Measurements from ENCODE around the gene NAV3. TPM values are rescaled to one million over a fixed set of nuclear protein-coding genes. Genes with fewer than 3 reads are reported as not detected.

The NAV3 gene
- total and polyA plus RNA-seq, 7 donors, result 0.47 to 4.2 (median 2.2) TPM

DNA sequence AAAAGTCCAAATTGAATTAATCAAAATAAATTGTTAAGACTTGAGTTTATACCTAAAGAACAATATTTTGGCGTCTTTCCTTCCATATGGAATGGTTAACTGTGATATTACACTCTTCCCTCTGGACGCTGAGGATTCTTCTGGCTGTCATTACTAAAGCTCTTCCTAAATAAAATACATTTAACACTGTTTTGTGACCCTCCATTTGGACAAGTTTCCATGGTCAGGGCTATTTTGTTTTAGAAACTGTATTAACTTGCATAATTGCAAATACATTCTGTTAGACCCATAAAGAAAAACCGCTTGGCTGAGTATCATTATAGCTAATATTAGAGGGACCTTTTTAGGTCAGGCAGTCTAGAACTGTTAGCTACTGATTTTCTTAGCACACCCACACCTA lies 87.4 kb downstream of the NAV3 start:
- no peaks in the 10 kb centered on the region for H3K4me1 ChIP-seq
- H3K36me3 ChIP-seq (ENCODE audit: insufficient read depth in 1 of 2, low read depth in 1 of 2), result no peaks in the 10 kb centered on the region
- intact Hi-C loops (cut with DNase I), result no loop called here
- no peaks in the 10 kb centered on the region for H3K27me3 ChIP-seq (ENCODE audit: insufficient read depth in 3 of 3, low read length in 2 of 3)
- DNase-seq, result no peak
- no peaks in the 10 kb centered on the region for H3K9me3 ChIP-seq
- 77 to 97% (median 79%) methylated on average over 3 of the region's 3 CpGs for WGBS, 3 donors
- no peak for TF ChIP-seq CTCF (IDR thresholded peaks at IDR 0.05)
- no peak overlapping the region for H3K4me3 ChIP-seq
- H3K27ac ChIP-seq, result no peak overlapping the region
- no peak for ATAC-seq

DNA sequence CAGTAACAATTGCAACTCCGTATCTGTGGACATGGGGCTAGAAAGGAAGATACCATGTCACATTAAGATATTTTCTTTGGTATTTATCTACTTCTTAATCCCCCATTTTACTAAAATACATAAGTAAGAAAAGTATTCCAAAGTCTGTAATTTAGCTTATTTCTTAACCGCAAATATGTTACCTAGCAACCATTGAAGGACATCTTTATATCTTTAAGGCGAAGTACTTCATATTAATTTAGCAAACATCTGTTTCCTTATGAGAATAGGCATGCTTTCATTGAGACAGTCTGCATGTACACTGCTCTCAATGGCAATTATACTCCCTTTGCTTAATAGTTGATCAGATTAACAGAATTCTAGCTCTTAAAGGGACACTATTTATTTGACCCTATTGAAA lies 88.8 kb downstream of the NAV3 start:
- no peak overlapping the region for H3K4me3 ChIP-seq
- no peak for TF ChIP-seq CTCF (IDR thresholded peaks at IDR 0.05)
- no peaks in the 10 kb centered on the region for H3K27me3 ChIP-seq (ENCODE audit: insufficient read depth in 3 of 3, low read length in 2 of 3)
- no peaks in the 10 kb centered on the region for H3K36me3 ChIP-seq (ENCODE audit: insufficient read depth in 1 of 2, low read depth in 1 of 2)
- H3K9me3 ChIP-seq, result no peaks in the 10 kb centered on the region
- DNase-seq (no peak), ATAC-seq (no peak)
- no peak overlapping the region for H3K27ac ChIP-seq
- intact Hi-C loops (cut with DNase I), result no loop called here
- 70 to 80% (median 77%) methylated on average over 3 of the region's 3 CpGs for WGBS, 3 donors
- H3K4me1 ChIP-seq, result no peaks in the 10 kb centered on the region

- no peak for TF ChIP-seq CTCF (IDR thresholded peaks at IDR 0.05)
- 62 to 82% (median 72%) methylated on average over 1 of the region's 1 CpG for WGBS, 3 donors
- no peak for DNase-seq
- H3K36me3 ChIP-seq (ENCODE audit: insufficient read depth in 1 of 2, low read depth in 1 of 2), result no peaks in the 10 kb centered on the region
- H3K4me1 ChIP-seq, result no peaks in the 10 kb centered on the region
- no peak for ATAC-seq
- H3K27ac ChIP-seq, result no peak overlapping the region
- intact Hi-C loops (cut with DNase I), result loop anchor here in 1 of 2 donors (10.0 kb wide), 1 partner anchor 199 kb away; no protein-coding TSS in a partner anchor
- no peaks in the 10 kb centered on the region for H3K9me3 ChIP-seq
- no peaks in the 10 kb centered on the region for H3K27me3 ChIP-seq (ENCODE audit: insufficient read depth in 3 of 3, low read length in 2 of 3)
- no peak overlapping the region for H3K4me3 ChIP-seq
Measured at GRCh38 chr12:77923882-77924281, 93.2 kb downstream of the NAV3 start.

GRCh38 chr12:77924703-77925102 lies 94.0 kb downstream of the NAV3 start:
- WGBS, 3 donors, result 79 to 94% (median 92%) methylated on average over 2 of the region's 2 CpGs
- Histone ChIP-seq H3K27ac (no peak overlapping the region), H3K4me3 (no peak overlapping the region), H3K9me3 (no peaks in the 10 kb centered on the region), H3K27me3 (ENCODE audit: insufficient read depth in 3 of 3, low read length in 2 of 3) (no peaks in the 10 kb centered on the region), H3K4me1 (no peaks in the 10 kb centered on the region), H3K36me3 (ENCODE audit: insufficient read depth in 1 of 2, low read depth in 1 of 2) (no peaks in the 10 kb centered on the region)
- intact Hi-C loops (cut with DNase I), result loop anchor here (5.0 to 10.0 kb wide), 2 partner anchors 200 to 202 kb away; no protein-coding TSS in a partner anchor
- DNase-seq (no peak), ATAC-seq (no peak)
- TF ChIP-seq CTCF (IDR thresholded peaks at IDR 0.05), result no peak

- Histone ChIP-seq H3K27ac (no peak overlapping the region), H3K36me3 (ENCODE audit: insufficient read depth in 1 of 2, low read depth in 1 of 2) (no peaks in the 10 kb centered on the region), H3K27me3 (ENCODE audit: insufficient read depth in 3 of 3, low read length in 2 of 3) (no peaks in the 10 kb centered on the region), H3K4me1 (no peaks in the 10 kb centered on the region), H3K9me3 (no peaks in the 10 kb centered on the region), H3K4me3 (no peak overlapping the region)
- peak; percentile 43 to 70 for DNase-seq
- TF ChIP-seq CTCF (IDR thresholded peaks at IDR 0.05), result peak; percentile 61
- intact Hi-C loops (cut with DNase I), result loop anchor here (5.0 to 10.0 kb wide), 2 partner anchors 201 to 203 kb away; no protein-coding TSS in a partner anchor
- ATAC-seq, result peak; percentile 61 to 82 (median 68)
- 1 to 4% (median 1%) methylated on average over 6 of the region's 6 CpGs for WGBS, 3 donors
Measured at GRCh38 chr12:77925536-77926108, 94.9 kb downstream of the NAV3 start.
